Measurements from ENCODE around the gene SSR1.

DNA sequence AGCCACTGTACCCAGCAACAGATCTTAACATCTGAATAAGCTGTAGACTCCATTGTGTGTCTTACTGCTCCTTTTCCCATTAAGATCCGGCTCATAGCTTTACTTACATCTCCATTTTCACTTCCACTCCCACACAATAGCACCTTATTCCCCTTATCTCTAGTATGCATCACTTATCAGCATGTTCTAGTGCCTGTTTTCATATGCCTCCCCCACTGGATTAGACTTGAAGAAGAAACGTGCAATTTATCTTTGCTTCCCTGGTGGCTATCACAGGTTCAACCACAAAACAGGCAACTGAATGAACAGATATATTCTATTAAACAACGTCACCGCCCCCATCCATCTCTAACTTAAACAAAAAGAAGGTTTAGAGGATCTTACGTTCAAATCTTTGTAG is 12.1 kb downstream of the SSR1 start:
- TF ChIP-seq, protein P1, sequence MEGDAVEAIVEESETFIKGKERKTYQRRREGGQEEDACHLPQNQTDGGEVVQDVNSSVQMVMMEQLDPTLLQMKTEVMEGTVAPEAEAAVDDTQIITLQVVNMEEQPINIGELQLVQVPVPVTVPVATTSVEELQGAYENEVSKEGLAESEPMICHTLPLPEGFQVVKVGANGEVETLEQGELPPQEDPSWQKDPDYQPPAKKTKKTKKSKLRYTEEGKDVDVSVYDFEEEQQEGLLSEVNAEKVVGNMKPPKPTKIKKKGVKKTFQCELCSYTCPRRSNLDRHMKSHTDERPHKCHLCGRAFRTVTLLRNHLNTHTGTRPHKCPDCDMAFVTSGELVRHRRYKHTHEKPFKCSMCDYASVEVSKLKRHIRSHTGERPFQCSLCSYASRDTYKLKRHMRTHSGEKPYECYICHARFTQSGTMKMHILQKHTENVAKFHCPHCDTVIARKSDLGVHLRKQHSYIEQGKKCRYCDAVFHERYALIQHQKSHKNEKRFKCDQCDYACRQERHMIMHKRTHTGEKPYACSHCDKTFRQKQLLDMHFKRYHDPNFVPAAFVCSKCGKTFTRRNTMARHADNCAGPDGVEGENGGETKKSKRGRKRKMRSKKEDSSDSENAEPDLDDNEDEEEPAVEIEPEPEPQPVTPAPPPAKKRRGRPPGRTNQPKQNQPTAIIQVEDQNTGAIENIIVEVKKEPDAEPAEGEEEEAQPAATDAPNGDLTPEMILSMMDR (conservative IDR thresholded peaks at IDR 0.05; ENCODE audit: low read length), result no peak
- no peak for TF ChIP-seq EZH2phosphoT487 (IDR thresholded peaks at IDR 0.05; ENCODE audit: borderline replicate concordance, low read depth, low read length)

Measured in OCI-LY7 (cell line).